GM12878 (cell line): Measurements from ENCODE around the gene FGFBP3. TPM values are rescaled to one million over a fixed set of nuclear protein-coding genes. Genes with fewer than 3 reads are reported as not detected.

Source experiments
- ATAC-seq: fragments of 200-7000 bp; cut with Tn5 transposase; 3 replicates; pipeline ENCODE4 v1.9.1; 2020; ENCODE audit warnings: mild to moderate bottlenecking, moderate library complexity
- BruUV-seq: library from RNA; stranded (reverse); fragments of 400-500 nt; replicated peaks from 2 replicates; lab custom pipeline; 2021; lab: Mats Ljungman, UMichigan
- CTCF ChIA-PET: fragments of 300-600 bp; sonication (Branson Sonifier 250); formaldehyde crosslinking; extraction: SDS; loops from one replicate; lab custom pipeline; 2021; ENCODE audit warnings: inconsistent platforms; lab: Yijun Ruan, JAX
- POLR2A ChIA-PET: fragments of 350-600 bp; formaldehyde crosslinking; extraction: SDS; loops from one replicate; lab custom pipeline; 2021; ENCODE audit warnings: inconsistent platforms; lab: Charles Lee
- RAD21 ChIA-PET: fragments of 300-600 bp; sonication (Branson Sonifier 250); formaldehyde crosslinking; loops from one replicate; lab custom pipeline; 2023; ENCODE audit warnings: antibody characterized with exemption; ENCODE audit not compliant: unreplicated experiment; lab: Charles Lee
- SMC1A ChIA-PET: fragments of 300-600 bp; sonication (Branson Sonifier 250); formaldehyde crosslinking; loops from one replicate; lab custom pipeline; 2023; ENCODE audit not compliant: unreplicated experiment, uncharacterized antibody; lab: Charles Lee
- DNase-seq: peaks from one replicate; pipeline ENCODE4 v3.0.0-alpha.2; 2011; ENCODE audit warnings: low read depth, low spot score
- FAIRE-seq: peaks from 3 replicates; lab custom pipeline; 2011; peaks lifted over from hg19 to GRCh38; lab: Jason Lieb, UNC
- H2AFZ ChIP-seq: 2 replicates; pipeline ENCODE4 v1.6.0; 2011; ENCODE audit warnings: low read depth, low read length, control low read depth; ENCODE audit not compliant: control insufficient read depth
- H3K27ac ChIP-seq: 2 replicates; pipeline ENCODE4 v1.5.1; 2011; ENCODE audit warnings: control low read depth; ENCODE audit not compliant: control insufficient read depth, insufficient read depth
- H3K27me3 ChIP-seq, 2 experiments: replicated peaks in 1 of 2; 2 replicates each; pipeline versions ENCODE4 v1.6.0 to v1.6.1; 2011; ENCODE audit warnings: low read length in 1 of 2; ENCODE audit not compliant: control insufficient read depth in 2 of 2, insufficient read depth in 2 of 2
- H3K36me3 ChIP-seq, 2 experiments: 2 replicates each; pipeline ENCODE4 v1.5.1; 2011; ENCODE audit warnings: low read length in 1 of 2; ENCODE audit not compliant: control insufficient read depth in 2 of 2, insufficient read depth in 2 of 2
- H3K4me1 ChIP-seq: 2 replicates; pipeline ENCODE4 v1.6.1; 2011; ENCODE audit warnings: mild to moderate bottlenecking, low read length, moderate library complexity, mixed read lengths; ENCODE audit not compliant: control insufficient read depth, insufficient read depth
- H3K4me2 ChIP-seq: 2 replicates; pipeline ENCODE4 v1.6.0; 2011; ENCODE audit warnings: control low read depth; ENCODE audit not compliant: control insufficient read depth, insufficient read depth
- H3K4me3 ChIP-seq: fragments of 200-600 bp; sonication (generic); 2 replicates; pipeline ENCODE4 v1.5.1; 2016
- H3K79me2 ChIP-seq: 2 replicates; pipeline ENCODE4 v1.6.0; 2011; ENCODE audit warnings: low read length; ENCODE audit not compliant: control insufficient read depth, insufficient read depth
- H3K9ac ChIP-seq: 2 replicates; pipeline ENCODE4 v1.8.0; 2011; ENCODE audit warnings: low read length, control low read depth, mixed read lengths; ENCODE audit not compliant: control insufficient read depth, insufficient read depth
- H3K9me3 ChIP-seq: replicated peaks from 3 replicates; pipeline ENCODE4 v1.5.1; 2011; ENCODE audit warnings: mild to moderate bottlenecking, low read length; ENCODE audit not compliant: control insufficient read depth, insufficient read depth
- H4K20me1 ChIP-seq: 2 replicates; pipeline ENCODE4 v1.6.0; 2011; ENCODE audit not compliant: control insufficient read depth, insufficient read depth
- CREB1 ChIP-seq: IDR thresholded peaks from 2 replicates; pipeline ENCODE4 v1.6.1; 2012; ENCODE audit warnings: low read depth, mild to moderate bottlenecking, inconsistent platforms
- FOXM1 ChIP-seq: IDR thresholded peaks from 2 replicates; pipeline ENCODE4 v1.6.1; 2012; ENCODE audit warnings: low read depth, mild to moderate bottlenecking, inconsistent platforms, low read length, moderate library complexity
- NFIC ChIP-seq: IDR thresholded peaks from 2 replicates; pipeline ENCODE4 v1.6.1; 2012; ENCODE audit warnings: low read depth, mild to moderate bottlenecking, inconsistent platforms, low read length, moderate library complexity
- NR2C2 ChIP-seq: IDR thresholded peaks from 2 replicates; pipeline ENCODE4 v1.6.1; 2011; ENCODE audit warnings: borderline replicate concordance, low read depth; ENCODE audit not compliant: control insufficient read depth, insufficient read length
- WGBS: methylation state at CpG from one replicate; pipeline ENCODE4 v1.1.6; 2016; ENCODE audit warnings: low lambda C conversion rate; ENCODE audit not compliant: insufficient replicate concordance, insufficient coverage; ENCODE audit errors: missing lambda C conversion rate; 5-methylcytosine and 5-hydroxymethylcytosine counted together
- in situ Hi-C: fragments of 300-500 bp; cut with MboI; formaldehyde crosslinking; loops from 9 replicates; pipeline ENCODE4 v1.14.3; 2018; ENCODE audit warnings: mixed read lengths
- intact Hi-C: fragments of 100-400 bp; cut with micrococcal nuclease; formaldehyde crosslinking; loops from one replicate; pipeline ENCODE4 v1.14.2; 2022; ENCODE audit not compliant: unreplicated experiment
- polyA plus RNA-seq, 11 experiments: library from polyadenylated mRNA; depleted of rRNA in 4 of 11; unstranded in 6 of 11; stranded (reverse) in 5 of 11; fragments of >200 nt; fragmentation: Nextera tagmentation in 4 of 11; fragmentation: Illumina TruSeq in 1 of 11; extraction: Ambion mirVana in 4 of 11; extraction: Trizol in 1 of 11; gene quantifications; 1 replicate in 1 of 11; 2 replicates in 10 of 11; pipeline versions ENCODE4 v1.2.1 to v1.2.3, GENCODE V29; 2011 to 2016; ENCODE audit warnings: inconsistent platforms in 2 of 11, missing spikeins in 2 of 11, low read depth in 1 of 11
- total RNA-seq, 4 experiments: library from RNA; depleted of rRNA in 3 of 4; stranded (reverse); fragments of >200 nt in 3 of 4; fragmentation: Illumina TruSeq in 1 of 4; extraction: Trizol in 1 of 4; gene quantifications; 2 replicates each; pipeline versions ENCODE4 v1.2.1 to v1.2.3, GENCODE V29; 2013 to 2021

The FGFBP3 gene
- total and polyA plus RNA-seq, 10 of the 15 experiments (the other 5 are each of a cell fraction or from before 2014, with no cell fraction given): 0.08 to 1.0 (median 0.23) TPM

DNA sequence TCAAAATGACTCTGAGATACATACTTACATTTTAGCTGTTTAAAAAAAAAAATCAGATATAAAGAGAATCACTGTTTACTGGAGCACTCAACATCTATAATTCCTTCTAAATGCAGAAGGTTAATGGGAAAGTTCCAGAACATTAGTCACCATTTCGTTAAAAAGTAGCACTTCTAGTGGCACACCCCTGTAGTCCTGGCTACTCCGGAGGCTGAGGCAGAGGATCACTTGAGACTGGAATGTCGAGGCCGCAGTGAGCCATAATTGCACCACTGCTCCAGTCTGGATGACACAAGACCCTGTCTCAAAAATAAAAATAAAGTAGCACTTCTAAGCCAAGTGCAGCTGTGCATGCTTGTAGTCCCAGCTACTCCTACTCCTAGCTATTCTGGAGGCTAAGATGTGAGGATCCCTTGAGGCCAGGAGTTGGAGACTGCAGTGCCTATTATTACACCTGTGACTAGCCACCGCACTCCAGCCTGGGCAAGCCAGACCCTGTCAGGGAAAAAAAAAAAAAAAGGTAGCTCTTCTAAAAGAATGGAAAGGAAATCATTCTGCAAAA lies 2.2 kb downstream of the FGFBP3 start (continued):
- TF ChIP-seq FOXM1: no peak
- TF ChIP-seq CREB1: no peak

DNA sequence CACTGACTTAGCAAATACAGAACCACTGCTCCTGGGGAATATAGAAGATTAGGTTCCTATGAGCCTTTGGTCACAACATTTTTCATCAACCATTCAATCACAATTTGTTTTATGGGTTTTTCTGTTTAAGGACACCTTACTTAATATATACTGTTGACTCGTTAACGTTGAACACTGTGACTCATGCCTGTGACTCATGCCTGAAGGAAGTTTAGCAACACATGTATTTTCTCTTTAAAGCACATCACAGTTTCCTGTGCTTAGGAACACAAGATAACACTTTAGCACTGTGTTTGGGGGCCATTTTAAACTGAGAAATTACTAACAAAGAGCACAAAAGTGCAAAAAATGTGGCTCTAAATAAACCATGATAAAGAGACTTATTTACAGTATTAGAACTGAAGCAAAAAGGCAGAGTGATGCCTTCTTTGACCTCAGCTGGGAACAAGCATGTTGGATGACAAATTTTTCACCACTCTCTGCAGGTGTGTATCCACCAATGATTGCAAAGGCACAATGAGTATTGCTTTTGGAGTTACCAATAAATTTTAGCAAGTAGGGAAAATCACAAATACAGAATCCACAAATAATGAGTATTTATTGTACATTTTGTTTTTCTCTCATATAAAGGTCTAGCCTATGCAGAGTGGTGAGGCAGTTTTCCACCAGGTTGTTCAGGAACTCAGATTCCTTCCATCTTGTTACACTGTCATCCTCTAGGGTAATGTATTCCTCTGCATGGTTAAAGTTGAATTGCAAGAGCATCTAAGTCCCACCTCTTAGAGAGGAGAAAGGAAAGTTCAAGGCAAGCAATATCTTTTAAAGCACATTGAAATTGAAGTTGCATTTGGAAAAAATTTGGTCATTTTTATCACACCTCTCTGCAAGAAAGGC lies 7.3 kb downstream of the FGFBP3 start:
- H3K27me3 ChIP-seq: no peaks in the 10 kb centered on the region
- H4K20me1 ChIP-seq: no peaks in the 10 kb centered on the region
- BruUV-seq: no TSS peak
- H3K9ac ChIP-seq: no peak overlapping the region
- WGBS: 0% methylated on average over 2 of the region's 2 CpGs
- SMC1A ChIA-PET: no interaction called here
- RAD21 ChIA-PET: no interaction called here
- no peaks in the 10 kb centered on the region for H3K36me3 ChIP-seq
- no peak overlapping the region for H3K27ac ChIP-seq
- H3K79me2 ChIP-seq: no peaks in the 10 kb centered on the region
- in situ Hi-C loops: loop anchor here (25.0 kb wide), 2 partner anchors 515 to 1015 kb away; no protein-coding TSS in a partner anchor
- ATAC-seq (peak; percentile 40; the same call in 1 of the 3 replicates), DNase-seq (no peak), FAIRE-seq (no peak)
- no peak overlapping the region for H2AFZ ChIP-seq
- intact Hi-C loops: no loop called here
- H3K9me3 ChIP-seq: no peaks in the 10 kb centered on the region
- CTCF ChIA-PET: interaction anchor here (1.0 kb wide), 1 partner anchor 11 kb away, joined by 3 read pairs; no protein-coding TSS in a partner anchor
- H3K4me3 ChIP-seq: no peak overlapping the region
- no peak overlapping the region for H3K4me2 ChIP-seq
- TF ChIP-seq NR2C2: no peak
- 0 out of 2 replicates have a peak, but pooled peaks have one; percentile 22 for TF ChIP-seq NFIC
- no peaks in the 10 kb centered on the region for H3K4me1 ChIP-seq
- POLR2A ChIA-PET: no interaction called here
